HCT116 (cell line): ENCODE measurements around the gene TAL1. TPM values are rescaled to one million over a fixed set of nuclear protein-coding genes. Genes with fewer than 3 reads are reported as not detected.

Source experiments
- ATAC-seq: fragments of 200-7000 bp; cut with Tn5 transposase; 2 replicates; pipeline ENCODE4 v1.9.1; 2020; ENCODE audit warnings: mild to moderate bottlenecking, moderate library complexity
- BruUV-seq: library from RNA; stranded (reverse); fragments of 400-500 nt; replicated peaks from 2 replicates; lab custom pipeline; 2021; lab: Mats Ljungman, UMichigan
- CTCF ChIA-PET: fragments of 300-600 bp; sonication (Branson Sonifier 250); formaldehyde crosslinking; loops from one replicate; lab custom pipeline; 2021; ENCODE audit warnings: antibody characterized with exemption; lab: Charles Lee
- POLR2A ChIA-PET: fragments of 300-600, 350-600 bp; sonication (Branson Sonifier 250); formaldehyde crosslinking; loops from one replicate; lab custom pipeline; 2021; ENCODE audit warnings: antibody characterized with exemption; lab: Charles Lee
- RAD21 ChIA-PET, 2 experiments: fragments of 300-600 bp; sonication (Branson Sonifier 250); formaldehyde crosslinking; loops; one replicate each; lab custom pipeline; 2023; ENCODE audit warnings: low total read pairs in 2 of 2; ENCODE audit not compliant: uncharacterized antibody in 2 of 2, unreplicated experiment in 2 of 2, low non-redundant PET in 1 of 2; lab: Charles Lee
- DNase-seq: peaks from one replicate; pipeline ENCODE4 v3.0.0-alpha.2; 2010; ENCODE audit warnings: low read depth, low spot score
- H2AFZ ChIP-seq: fragments of 200-600 bp; shearing (Covaris generic), sonication (generic); 2 replicates; pipeline ENCODE4 v1.6.1; 2017; ENCODE audit warnings: low read depth, mixed run types, mixed read lengths, antibody characterized with exemption, low read length; ENCODE audit not compliant: poor library complexity, severe bottlenecking
- H3K27ac ChIP-seq: 2 replicates; pipeline ENCODE4 v1.5.1; 2012; ENCODE audit warnings: low read depth, low read length
- H3K27me3 ChIP-seq: fragments of 200-600 bp; sonication (generic); 2 replicates; pipeline ENCODE4 v1.6.1; 2016; ENCODE audit warnings: mixed run types, low read length, mixed read lengths; ENCODE audit not compliant: insufficient read depth
- H3K36me3 ChIP-seq, 2 experiments: fragments of 200-500 bp in 1 of 2; fragments of 200-600 bp in 1 of 2; sonication (Bioruptor generic) in 1 of 2; sonication (generic) in 1 of 2; 2 replicates each; pipeline versions ENCODE4 v1.5.1 to v1.6.1; 2014 to 2016; ENCODE audit warnings: low read length in 2 of 2, inconsistent platforms in 1 of 2, mixed read lengths in 1 of 2, mixed run types in 1 of 2; ENCODE audit not compliant: insufficient read depth in 2 of 2, control insufficient read depth in 1 of 2
- H3K4me1 ChIP-seq, 2 experiments: fragments of 200-600 bp in 1 of 2; sonication (generic) in 1 of 2; 2 replicates each; pipeline versions ENCODE4 v1.5.1 to v1.6.1; 2012 to 2017; ENCODE audit warnings: low read length in 2 of 2, inconsistent platforms in 1 of 2, mild to moderate bottlenecking in 1 of 2, mixed read lengths in 1 of 2, mixed run types in 1 of 2, moderate library complexity in 1 of 2; ENCODE audit not compliant: insufficient read depth in 2 of 2, control insufficient read depth in 1 of 2
- H3K4me2 ChIP-seq: fragments of 200-600 bp; sonication (generic); 2 replicates; pipeline ENCODE4 v1.6.1; 2017; ENCODE audit warnings: mixed run types, low read length, mixed read lengths
- H3K4me3 ChIP-seq, 2 experiments: fragments of 200-600 bp in 1 of 2; sonication (generic) in 1 of 2; replicated peaks in 1 of 2; 2 replicates each; pipeline ENCODE4 v1.5.1; 2011 to 2016; ENCODE audit warnings: low read length in 2 of 2, control low read depth in 1 of 2, low read depth in 1 of 2, mild to moderate bottlenecking in 1 of 2, mixed read lengths in 1 of 2, mixed run types in 1 of 2
- H3K79me2 ChIP-seq: fragments of 200-600 bp; sonication (generic); 2 replicates; pipeline ENCODE4 v1.6.1; 2017; ENCODE audit warnings: mild to moderate bottlenecking, mixed run types, low read length, moderate library complexity, mixed read lengths; ENCODE audit not compliant: insufficient read depth
- H3K9ac ChIP-seq: fragments of 200-600 bp; sonication (generic); 2 replicates; pipeline ENCODE4 v1.6.1; 2016; ENCODE audit warnings: low read length, mixed read lengths
- H3K9me2 ChIP-seq: fragments of 200-600 bp; sonication (generic), shearing (Covaris generic); 2 replicates; pipeline ENCODE4 v1.6.1; 2017; ENCODE audit warnings: mixed run types, mild to moderate bottlenecking, moderate library complexity; ENCODE audit not compliant: insufficient read depth
- H3K9me3 ChIP-seq, 2 experiments: fragments of 200-500 bp in 1 of 2; fragments of 200-600 bp in 1 of 2; sonication (Bioruptor generic) in 1 of 2; sonication (generic) in 1 of 2; 2 replicates each; pipeline ENCODE4 v1.6.1; 2014 to 2017; ENCODE audit warnings: low read length in 2 of 2, mixed read lengths in 2 of 2, inconsistent platforms in 1 of 2, low read depth in 1 of 2, mild to moderate bottlenecking in 1 of 2, mixed run types in 1 of 2, moderate library complexity in 1 of 2; ENCODE audit not compliant: control insufficient read depth in 1 of 2, insufficient read depth in 1 of 2
- H4K20me1 ChIP-seq: fragments of 200-600 bp; sonication (generic), shearing (Covaris generic); 2 replicates; pipeline ENCODE4 v1.6.1; 2017; ENCODE audit warnings: mixed run types, mild to moderate bottlenecking, moderate library complexity; ENCODE audit not compliant: insufficient read depth
- CBX3 ChIP-seq: IDR thresholded peaks from 2 replicates; pipeline ENCODE4 v1.6.1; 2012; ENCODE audit warnings: low read depth
- EZH2phosphoT487 ChIP-seq: fragments of 200-600 bp; IDR thresholded peaks from 2 replicates; pipeline ENCODE4 v1.6.1; 2018; ENCODE audit warnings: antibody characterized with exemption, borderline replicate concordance
- JUND ChIP-seq: IDR thresholded peaks from 2 replicates; pipeline ENCODE4 v1.6.1; 2012
- RAD21 ChIP-seq: IDR thresholded peaks from 2 replicates; pipeline ENCODE4 v1.6.1; 2012; ENCODE audit warnings: low read depth, mild to moderate bottlenecking
- SIN3A ChIP-seq: IDR thresholded peaks from 2 replicates; pipeline ENCODE4 v1.6.1; 2012; ENCODE audit warnings: low read depth
- TCF7L2 ChIP-seq: IDR thresholded peaks from 2 replicates; pipeline ENCODE4 v1.7.0; 2011; ENCODE audit warnings: borderline replicate concordance, inconsistent platforms; ENCODE audit not compliant: insufficient read depth, insufficient read length; ENCODE audit errors: extremely low read depth
- YY1 ChIP-seq: IDR thresholded peaks from 2 replicates; pipeline ENCODE4 v1.6.1; 2011; ENCODE audit warnings: low read length, low read depth, moderate library complexity, mild to moderate bottlenecking; ENCODE audit not compliant: insufficient replicate concordance; ENCODE audit errors: extremely low read depth
- intact Hi-C: fragments of 100-400 bp; cut with micrococcal nuclease; formaldehyde crosslinking; loops from 2 replicates; pipeline ENCODE4 v1.10.0; 2022
- total RNA-seq: library from RNA; stranded (reverse); gene quantifications from one replicate; pipeline ENCODE4 v1.2.1, GENCODE V29; 2021; ENCODE audit not compliant: unreplicated experiment
- TF ChIP-seq, protein P1 (sequence below): IDR thresholded peaks from 2 replicates; pipeline ENCODE4 v1.6.1; 2012
- TF ChIP-seq, protein P2 (sequence below), 3 experiments: fragments of 200-600 bp in 1 of 3; sonication (generic) in 1 of 3; IDR thresholded peaks in 2 of 3; conservative IDR thresholded peaks in 1 of 3; 2 replicates each; pipeline ENCODE4 v1.5.1; 2012 to 2017; ENCODE audit warnings: low read depth in 2 of 3, low read length in 2 of 3, antibody characterized with exemption in 1 of 3, borderline replicate concordance in 1 of 3, control low read depth in 1 of 3, mild to moderate bottlenecking in 1 of 3, mixed read lengths in 1 of 3, mixed run types in 1 of 3, moderate library complexity in 1 of 3; ENCODE audit not compliant: insufficient read depth in 1 of 3

Gene TAL1
- total RNA-seq, 1 experiment from 2014 or later, result 0.05 TPM

DNA sequence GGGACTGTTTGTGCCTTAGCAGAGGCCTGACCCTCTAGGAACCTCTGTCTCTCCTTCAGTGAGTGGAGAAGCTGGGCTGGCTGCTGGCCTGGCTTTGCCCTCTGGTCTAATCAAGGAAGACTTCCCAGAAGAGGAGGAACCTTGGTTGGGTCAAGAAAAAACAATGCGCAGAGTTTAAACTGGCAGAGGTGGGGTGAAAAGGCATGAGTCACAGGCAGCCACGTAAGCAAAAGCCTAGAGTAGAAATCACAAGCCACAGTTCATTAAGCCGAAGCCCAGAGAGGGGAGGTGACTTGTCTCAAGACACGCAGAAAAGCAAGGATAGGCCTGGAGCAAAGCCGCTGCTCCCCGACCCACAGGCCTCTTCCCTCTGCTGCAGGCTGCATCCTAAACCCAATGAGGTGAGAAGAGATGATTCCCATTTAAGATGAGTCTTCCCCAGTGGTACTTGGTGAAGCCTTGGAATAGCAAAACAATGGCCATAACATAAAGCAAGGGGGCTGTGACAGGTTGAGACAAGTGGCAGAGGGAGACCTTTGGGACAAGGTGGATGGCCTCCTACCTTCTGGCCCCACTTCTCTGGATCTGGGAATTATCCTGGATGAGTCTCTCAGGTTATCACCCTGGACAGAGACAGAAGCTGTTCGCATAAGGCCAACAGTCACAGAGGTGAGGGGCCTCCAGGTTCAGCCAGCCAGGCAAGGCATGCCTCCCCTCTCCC is 49.9 kb downstream of the TAL1 start:
- Histone ChIP-seq H3K4me2 (no peak overlapping the region), H3K27ac (no peak overlapping the region), H3K9me3 (no peaks in the 10 kb centered on the region), H2AFZ (no peak overlapping the region), H3K9ac (no peak overlapping the region), H3K4me1 (peaks cover 4 to 24% of the 10 kb centered on the region in 2 experiments), H3K27me3 (no peaks in the 10 kb centered on the region), H3K4me3 (no peak overlapping the region), H3K79me2 (no peaks in the 10 kb centered on the region), H3K36me3 (no peaks in the 10 kb centered on the region), H4K20me1 (no peaks in the 10 kb centered on the region), H3K9me2 (no peaks in the 10 kb centered on the region)
- ChIA-PET CTCF (interaction anchor here (1.9 kb wide), 1 partner anchor 11 kb away, joined by 8 read pairs; no protein-coding TSS in a partner anchor), POLR2A (no interaction called here), RAD21 (no interaction called here)
- DNase-seq (no peak), ATAC-seq (no peak)
- intact Hi-C loops, result no loop called here
- no TSS peak for BruUV-seq
- TF ChIP-seq TCF7L2, result no peak
- no peak for TF ChIP-seq YY1
- no peak for TF ChIP-seq JUND
- no peak for TF ChIP-seq EZH2phosphoT487
- TF ChIP-seq, protein P1, sequence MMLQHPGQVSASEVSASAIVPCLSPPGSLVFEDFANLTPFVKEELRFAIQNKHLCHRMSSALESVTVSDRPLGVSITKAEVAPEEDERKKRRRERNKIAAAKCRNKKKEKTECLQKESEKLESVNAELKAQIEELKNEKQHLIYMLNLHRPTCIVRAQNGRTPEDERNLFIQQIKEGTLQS, result no peak
- no peak for TF ChIP-seq CBX3
- TF ChIP-seq, protein P2, sequence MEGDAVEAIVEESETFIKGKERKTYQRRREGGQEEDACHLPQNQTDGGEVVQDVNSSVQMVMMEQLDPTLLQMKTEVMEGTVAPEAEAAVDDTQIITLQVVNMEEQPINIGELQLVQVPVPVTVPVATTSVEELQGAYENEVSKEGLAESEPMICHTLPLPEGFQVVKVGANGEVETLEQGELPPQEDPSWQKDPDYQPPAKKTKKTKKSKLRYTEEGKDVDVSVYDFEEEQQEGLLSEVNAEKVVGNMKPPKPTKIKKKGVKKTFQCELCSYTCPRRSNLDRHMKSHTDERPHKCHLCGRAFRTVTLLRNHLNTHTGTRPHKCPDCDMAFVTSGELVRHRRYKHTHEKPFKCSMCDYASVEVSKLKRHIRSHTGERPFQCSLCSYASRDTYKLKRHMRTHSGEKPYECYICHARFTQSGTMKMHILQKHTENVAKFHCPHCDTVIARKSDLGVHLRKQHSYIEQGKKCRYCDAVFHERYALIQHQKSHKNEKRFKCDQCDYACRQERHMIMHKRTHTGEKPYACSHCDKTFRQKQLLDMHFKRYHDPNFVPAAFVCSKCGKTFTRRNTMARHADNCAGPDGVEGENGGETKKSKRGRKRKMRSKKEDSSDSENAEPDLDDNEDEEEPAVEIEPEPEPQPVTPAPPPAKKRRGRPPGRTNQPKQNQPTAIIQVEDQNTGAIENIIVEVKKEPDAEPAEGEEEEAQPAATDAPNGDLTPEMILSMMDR (IDR thresholded peaks at IDR 0.05 in 2 of 3, conservative IDR thresholded peaks at IDR 0.05 in 1 of 3; ENCODE audit: borderline replicate concordance in 1 of 3, insufficient read depth in 1 of 3, low read depth in 2 of 3, low read length in 2 of 3), result no peak
- no peak for TF ChIP-seq RAD21
- TF ChIP-seq SIN3A, result no peak
